ENCODE results near the gene ATG9B.

The ATG9B gene

DNA sequence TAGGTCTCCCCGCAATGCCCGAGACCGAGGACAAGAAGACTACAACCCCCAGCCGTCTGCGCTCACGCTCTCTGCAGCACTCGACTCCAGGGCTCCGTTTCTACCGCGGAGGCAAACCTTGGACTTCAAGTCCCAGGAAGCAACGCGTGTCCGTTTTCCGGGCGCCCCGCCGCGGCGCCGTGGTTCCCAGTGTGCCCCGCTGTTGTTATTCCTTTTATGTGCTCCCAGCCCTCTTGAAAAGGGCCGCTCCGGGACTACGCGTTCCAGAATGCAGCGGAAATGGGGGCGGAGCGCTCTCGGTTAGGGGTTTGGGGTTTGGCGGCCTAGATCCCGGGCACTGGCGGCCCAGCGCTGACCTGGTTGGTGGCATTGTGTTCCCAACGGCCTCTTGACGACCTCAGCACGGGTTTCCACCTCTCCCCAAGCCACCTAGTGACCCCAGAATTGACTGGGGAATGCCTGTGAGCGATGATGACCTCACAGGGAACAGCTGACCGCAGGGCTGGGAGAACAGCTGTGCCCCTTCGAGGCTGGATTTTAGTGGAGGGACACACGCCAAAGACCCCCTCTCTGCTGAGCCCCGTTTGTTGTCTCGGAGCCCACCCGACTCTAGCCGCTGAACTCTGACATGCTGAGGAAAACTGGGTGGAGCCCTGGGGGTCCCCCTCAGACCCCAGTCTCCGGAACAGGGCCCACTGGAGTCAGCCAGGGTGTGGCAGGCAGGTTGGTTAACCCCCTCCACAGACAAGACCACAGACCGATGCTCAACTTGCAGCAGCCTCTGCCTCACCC lies 33.9 kb upstream of the ATG9B start (continued):
- TF ChIP-seq ZNF837 (tag by site-specific recombination; IDR thresholded peaks at IDR 0.05) (no peak), ZNF174 (tag by site-specific recombination; IDR thresholded peaks at IDR 0.05) (no peak), ZNF121 (tag by site-specific recombination; IDR thresholded peaks at IDR 0.05) (no peak), KLF10 (tag by site-specific recombination; IDR thresholded peaks at IDR 0.05) (no peak; the same call in 1 of the 2 replicates), HOXA7 (CRISPR knock-in tag; IDR thresholded peaks at IDR 0.05; ENCODE audit: borderline replicate concordance) (no peak), ZNF843 (tag by site-specific recombination; IDR thresholded peaks at IDR 0.05) (peak; percentile 54; the same call in 1 of the 2 replicates), OVOL3 (tag by site-specific recombination; IDR thresholded peaks at IDR 0.05) (no peak), ZBTB1 (tag by site-specific recombination; IDR thresholded peaks at IDR 0.05) (no peak), KLF16 (tag by site-specific recombination; IDR thresholded peaks at IDR 0.05) (peak; percentile 52), ZNF426 (tag by site-specific recombination; IDR thresholded peaks at IDR 0.05) (no peak), ZNF248 (tag by site-specific recombination; IDR thresholded peaks at IDR 0.05) (no peak), SCRT2 (tag by site-specific recombination; IDR thresholded peaks at IDR 0.05) (no peak), OSR2 (tag by site-specific recombination; IDR thresholded peaks at IDR 0.05) (no peak), ZNF335 (tag by site-specific recombination; conservative IDR thresholded peaks at IDR 0.05) (peak; percentile 87), SALL2 (tag by site-specific recombination; IDR thresholded peaks at IDR 0.05; ENCODE audit: borderline replicate concordance) (no peak), KLF8 (tag by site-specific recombination; IDR thresholded peaks at IDR 0.05) (peak; percentile 70; the same call in 1 of the 2 replicates), REPIN1 (tag by site-specific recombination; IDR thresholded peaks at IDR 0.05; ENCODE audit: low read depth) (no peak), ZNF416 (tag by site-specific recombination; IDR thresholded peaks at IDR 0.05) (no peak), ZNF610 (tag by site-specific recombination; IDR thresholded peaks at IDR 0.05; ENCODE audit: borderline replicate concordance) (0 out of 2 replicates have a peak, but pooled peaks have one; percentile 19), ZNF776 (tag by site-specific recombination; IDR thresholded peaks at IDR 0.05; ENCODE audit: borderline replicate concordance) (no peak), ZNF24 (tag by site-specific recombination; IDR thresholded peaks at IDR 0.05) (peak; percentile 69), BCL11A (tag by site-specific recombination; IDR thresholded peaks at IDR 0.05; ENCODE audit: low read depth) (peak; percentile 77), ZNF658 (tag by site-specific recombination; IDR thresholded peaks at IDR 0.05) (no peak), ZNF791 (tag by site-specific recombination; IDR thresholded peaks at IDR 0.05) (no peak), ZSCAN23 (tag by site-specific recombination; IDR thresholded peaks at IDR 0.05) (no peak), GLIS2 (tag by site-specific recombination; IDR thresholded peaks at IDR 0.05) (peak; percentile 82), ZNF239 (tag by site-specific recombination; IDR thresholded peaks at IDR 0.05) (no peak), SP3 (tag by site-specific recombination; IDR thresholded peaks at IDR 0.05) (peak; percentile 98), ZSCAN16 (tag by site-specific recombination; IDR thresholded peaks at IDR 0.05) (no peak), ZNF184 (tag by site-specific recombination; IDR thresholded peaks at IDR 0.05) (no peak), ZNF621 (tag by site-specific recombination; IDR thresholded peaks at IDR 0.05) (no peak), ZNF555 (tag by site-specific recombination; conservative IDR thresholded peaks at IDR 0.05) (no peak), ZBTB20 (tag by site-specific recombination; IDR thresholded peaks at IDR 0.05) (peak; percentile 98), KLF9 (tag by site-specific recombination; IDR thresholded peaks at IDR 0.05; ENCODE audit: low read depth) (peak; percentile 68)
- TF ChIP-seq, protein P1, sequence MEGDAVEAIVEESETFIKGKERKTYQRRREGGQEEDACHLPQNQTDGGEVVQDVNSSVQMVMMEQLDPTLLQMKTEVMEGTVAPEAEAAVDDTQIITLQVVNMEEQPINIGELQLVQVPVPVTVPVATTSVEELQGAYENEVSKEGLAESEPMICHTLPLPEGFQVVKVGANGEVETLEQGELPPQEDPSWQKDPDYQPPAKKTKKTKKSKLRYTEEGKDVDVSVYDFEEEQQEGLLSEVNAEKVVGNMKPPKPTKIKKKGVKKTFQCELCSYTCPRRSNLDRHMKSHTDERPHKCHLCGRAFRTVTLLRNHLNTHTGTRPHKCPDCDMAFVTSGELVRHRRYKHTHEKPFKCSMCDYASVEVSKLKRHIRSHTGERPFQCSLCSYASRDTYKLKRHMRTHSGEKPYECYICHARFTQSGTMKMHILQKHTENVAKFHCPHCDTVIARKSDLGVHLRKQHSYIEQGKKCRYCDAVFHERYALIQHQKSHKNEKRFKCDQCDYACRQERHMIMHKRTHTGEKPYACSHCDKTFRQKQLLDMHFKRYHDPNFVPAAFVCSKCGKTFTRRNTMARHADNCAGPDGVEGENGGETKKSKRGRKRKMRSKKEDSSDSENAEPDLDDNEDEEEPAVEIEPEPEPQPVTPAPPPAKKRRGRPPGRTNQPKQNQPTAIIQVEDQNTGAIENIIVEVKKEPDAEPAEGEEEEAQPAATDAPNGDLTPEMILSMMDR (tag by site-specific recombination; IDR thresholded peaks at IDR 0.05): no peak
- TF ChIP-seq, protein P2, sequence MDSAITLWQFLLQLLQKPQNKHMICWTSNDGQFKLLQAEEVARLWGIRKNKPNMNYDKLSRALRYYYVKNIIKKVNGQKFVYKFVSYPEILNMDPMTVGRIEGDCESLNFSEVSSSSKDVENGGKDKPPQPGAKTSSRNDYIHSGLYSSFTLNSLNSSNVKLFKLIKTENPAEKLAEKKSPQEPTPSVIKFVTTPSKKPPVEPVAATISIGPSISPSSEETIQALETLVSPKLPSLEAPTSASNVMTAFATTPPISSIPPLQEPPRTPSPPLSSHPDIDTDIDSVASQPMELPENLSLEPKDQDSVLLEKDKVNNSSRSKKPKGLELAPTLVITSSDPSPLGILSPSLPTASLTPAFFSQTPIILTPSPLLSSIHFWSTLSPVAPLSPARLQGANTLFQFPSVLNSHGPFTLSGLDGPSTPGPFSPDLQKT (IDR thresholded peaks at IDR 0.05; ENCODE audit: borderline replicate concordance, low read depth, low read length): peak; percentile 84; the same call in 1 of the 2 replicates
- TF ChIP-seq, protein P3, sequence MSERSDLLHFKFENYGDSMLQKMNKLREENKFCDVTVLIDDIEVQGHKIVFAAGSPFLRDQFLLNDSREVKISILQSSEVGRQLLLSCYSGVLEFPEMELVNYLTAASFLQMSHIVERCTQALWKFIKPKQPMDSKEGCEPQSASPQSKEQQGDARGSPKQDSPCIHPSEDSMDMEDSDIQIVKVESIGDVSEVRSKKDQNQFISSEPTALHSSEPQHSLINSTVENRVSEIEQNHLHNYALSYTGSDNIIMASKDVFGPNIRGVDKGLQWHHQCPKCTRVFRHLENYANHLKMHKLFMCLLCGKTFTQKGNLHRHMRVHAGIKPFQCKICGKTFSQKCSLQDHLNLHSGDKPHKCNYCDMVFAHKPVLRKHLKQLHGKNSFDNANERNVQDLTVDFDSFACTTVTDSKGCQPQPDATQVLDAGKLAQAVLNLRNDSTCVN (tag by site-specific recombination; optimal IDR thresholded peaks at IDR 0.05): peak; percentile 75
- TF ChIP-seq, protein P4, sequence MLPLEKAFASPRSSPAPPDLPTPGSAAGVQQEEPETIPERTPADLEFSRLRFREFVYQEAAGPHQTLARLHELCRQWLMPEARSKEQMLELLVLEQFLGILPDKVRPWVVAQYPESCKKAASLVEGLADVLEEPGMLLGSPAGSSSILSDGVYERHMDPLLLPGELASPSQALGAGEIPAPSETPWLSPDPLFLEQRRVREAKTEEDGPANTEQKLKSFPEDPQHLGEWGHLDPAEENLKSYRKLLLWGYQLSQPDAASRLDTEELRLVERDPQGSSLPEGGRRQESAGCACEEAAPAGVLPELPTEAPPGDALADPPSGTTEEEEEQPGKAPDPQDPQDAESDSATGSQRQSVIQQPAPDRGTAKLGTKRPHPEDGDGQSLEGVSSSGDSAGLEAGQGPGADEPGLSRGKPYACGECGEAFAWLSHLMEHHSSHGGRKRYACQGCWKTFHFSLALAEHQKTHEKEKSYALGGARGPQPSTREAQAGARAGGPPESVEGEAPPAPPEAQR (tag by site-specific recombination; IDR thresholded peaks at IDR 0.05): no peak

Data from HEK293 (cell line).